Stimulated activated CD4-positive, alpha-beta T cell treated with anti-CD3 and anti-CD28 coated beads, Interleukin-4, amount 100 ng/mL, for 4 hours (primary cell): ENCODE results near the gene PPME1.

ENCODE experiments used
- DNase-seq, 2 experiments: peaks; one replicate each; pipeline ENCODE4 v3.0.0-alpha.2; 2020

The PPME1 gene

GRCh38 chr11:74162681-74163467 lies 8.2 kb upstream of the PPME1 start:
- no peak for DNase-seq

- no peak for DNase-seq
These were observed 2.3 kb upstream of the PPME1 start for GRCh38 chr11:74168838-74169237.

- DNase-seq: no peak
These were observed 1.2 kb upstream of the PPME1 start for GRCh38 chr11:74169738-74170458.

GRCh38 chr11:74171630-74171968 lies 510 bp downstream of the PPME1 start:
- no peak for DNase-seq

- DNase-seq: no peak
These were observed 908 bp downstream of the PPME1 start for GRCh38 chr11:74171997-74172396.

GRCh38 chr11:74175920-74176319 lies 4.8 kb downstream of the PPME1 start:
- DNase-seq: no peak

GRCh38 chr11:74179234-74180052 lies 8.4 kb downstream of the PPME1 start:
- no peak for DNase-seq

- DNase-seq: no peak
These were observed 11.5 kb downstream of the PPME1 start for GRCh38 chr11:74182635-74183034.

- DNase-seq: no peak
These were observed 14.2 kb downstream of the PPME1 start for GRCh38 chr11:74185285-74185684.

GRCh38 chr11:74185695-74186094 lies 14.6 kb downstream of the PPME1 start:
- no peak for DNase-seq

GRCh38 chr11:74195828-74196227 lies 24.7 kb downstream of the PPME1 start:
- DNase-seq: no peak

- DNase-seq: no peak
These were observed 25.8 kb downstream of the PPME1 start for GRCh38 chr11:74196781-74197486.

- no peak for DNase-seq
These were observed 32.9 kb downstream of the PPME1 start for GRCh38 chr11:74203966-74204365.

GRCh38 chr11:74204701-74205100 lies 33.6 kb downstream of the PPME1 start:
- no peak for DNase-seq

- no peak for DNase-seq
These were observed 34.1 kb downstream of the PPME1 start for GRCh38 chr11:74205181-74205580.

- no peak for DNase-seq
These were observed 35.7 kb downstream of the PPME1 start for GRCh38 chr11:74206746-74207145.

GRCh38 chr11:74208507-74208906 lies 37.4 kb downstream of the PPME1 start:
- no peak for DNase-seq

- no peak for DNase-seq
These were observed 41.4 kb downstream of the PPME1 start for GRCh38 chr11:74212533-74212932.

GRCh38 chr11:74220376-74220775 lies 49.3 kb downstream of the PPME1 start:
- no peak for DNase-seq

- no peak for DNase-seq
These were observed 50.7 kb downstream of the PPME1 start for GRCh38 chr11:74221816-74222215.

- no peak for DNase-seq
These were observed 54.5 kb downstream of the PPME1 start for GRCh38 chr11:74225565-74225964.

- no peak for DNase-seq
These were observed 55.8 kb downstream of the PPME1 start for GRCh38 chr11:74226907-74227306.
